ENCODE measurements around the gene TXNIP. TPM values are rescaled to one million over a fixed set of nuclear protein-coding genes. Genes with fewer than 3 reads are reported as not detected.
"Not testable (repeated sequence)": the region's sequence is repeated elsewhere in the genome, so short reads cannot be mapped to it uniquely, and the experiment has no call there.

The TXNIP gene
- polyA plus RNA-seq, 1 donor (not counting 4 experiments of a cell fraction or from before 2014, with no cell fraction given), result 159 TPM

- Histone ChIP-seq H3K27me3 (ENCODE audit: control insufficient read depth, extremely low read depth, insufficient read depth, low read length) (no peaks in the 10 kb centered on the region), H3K4me3 (ENCODE audit: control insufficient read depth in 2 of 3, extremely low read depth in 1 of 3, insufficient read depth in 2 of 3, low read depth in 1 of 3, low read length in 3 of 3) (no peak overlapping the region), H2AFZ (ENCODE audit: control insufficient read depth, low read length) (no peak overlapping the region), H3K36me3 (ENCODE audit: control insufficient read depth in 2 of 2, extremely low read depth in 1 of 2, insufficient read depth in 2 of 2, low read length in 2 of 2) (no peaks in the 10 kb centered on the region), H3K4me2 (ENCODE audit: control insufficient read depth, extremely low read depth, insufficient read depth, low read depth, low read length) (no peak overlapping the region), H3K9me1 (ENCODE audit: control insufficient read depth, extremely low read depth, insufficient read depth, low read length) (no peaks in the 10 kb centered on the region), H3K9ac (ENCODE audit: control insufficient read depth, extremely low read depth, insufficient read depth, low read length) (no peak overlapping the region), H3K79me2 (ENCODE audit: control insufficient read depth, insufficient read depth, low read length) (no peaks in the 10 kb centered on the region), H3K4me1 (ENCODE audit: control insufficient read depth, extremely low read depth, insufficient read depth, low read length) (peaks cover 3% of the 10 kb centered on the region), H4K20me1 (ENCODE audit: control insufficient read depth, extremely low read depth, insufficient read depth, low read length) (no peaks in the 10 kb centered on the region), H3K27ac (ENCODE audit: control insufficient read depth, insufficient read depth, low read length) (no peak overlapping the region), H3K9me3 (ENCODE audit: control insufficient read depth, low read depth, low read length) (no peaks in the 10 kb centered on the region)
- FAIRE-seq (no peak), DNase-seq (ENCODE audit: low read depth, low spot score) (no peak)
- TF ChIP-seq CTCF (optimal IDR thresholded peaks at IDR 0.05 in 1 of 3, IDR thresholded peaks at IDR 0.05 in 1 of 3, conservative IDR thresholded peaks at IDR 0.05 in 1 of 3; ENCODE audit: extremely low read depth in 1 of 3, insufficient read depth in 2 of 3, low read length in 3 of 3) (no peak), EZH2 (IDR thresholded peaks at IDR 0.05; ENCODE audit: low read length) (no peak)
- dilution Hi-C loops (cut with MboI; ENCODE audit: extremely low pct_ligation_motif_present, low sequenced_read_pairs), result no loop called here
Observed at GRCh38 chr1:146031476-146031875, 35.1 kb upstream of the TXNIP start.

- no peaks in the 10 kb centered on the region for H3K9me1 ChIP-seq (ENCODE audit: control insufficient read depth, extremely low read depth, insufficient read depth, low read length)
- no peak overlapping the region for H2AFZ ChIP-seq (ENCODE audit: control insufficient read depth, low read length)
- H4K20me1 ChIP-seq (ENCODE audit: control insufficient read depth, extremely low read depth, insufficient read depth, low read length), result no peaks in the 10 kb centered on the region
- dilution Hi-C loops (cut with MboI; ENCODE audit: extremely low pct_ligation_motif_present, low sequenced_read_pairs), result no loop called here
- no peak for FAIRE-seq
- H3K4me3 ChIP-seq (ENCODE audit: control insufficient read depth in 2 of 3, extremely low read depth in 1 of 3, insufficient read depth in 2 of 3, low read depth in 1 of 3, low read length in 3 of 3), result no peak overlapping the region
- H3K27me3 ChIP-seq (ENCODE audit: control insufficient read depth, extremely low read depth, insufficient read depth, low read length), result no peaks in the 10 kb centered on the region
- no peak overlapping the region for H3K4me2 ChIP-seq (ENCODE audit: control insufficient read depth, extremely low read depth, insufficient read depth, low read depth, low read length)
- H3K9me3 ChIP-seq (ENCODE audit: control insufficient read depth, low read depth, low read length), result no peaks in the 10 kb centered on the region
- no peak overlapping the region for H3K9ac ChIP-seq (ENCODE audit: control insufficient read depth, extremely low read depth, insufficient read depth, low read length)
- H3K4me1 ChIP-seq (ENCODE audit: control insufficient read depth, extremely low read depth, insufficient read depth, low read length), result no peaks in the 10 kb centered on the region
- TF ChIP-seq CTCF (optimal IDR thresholded peaks at IDR 0.05 in 1 of 3, IDR thresholded peaks at IDR 0.05 in 1 of 3, conservative IDR thresholded peaks at IDR 0.05 in 1 of 3; ENCODE audit: extremely low read depth in 1 of 3, insufficient read depth in 2 of 3, low read length in 3 of 3), result no peak
- no peak for TF ChIP-seq EZH2 (IDR thresholded peaks at IDR 0.05; ENCODE audit: low read length)
- DNase-seq (ENCODE audit: low read depth, low spot score), result no peak
- H3K27ac ChIP-seq (ENCODE audit: control insufficient read depth, insufficient read depth, low read length), result no peak overlapping the region
- H3K36me3 ChIP-seq (ENCODE audit: control insufficient read depth in 2 of 2, extremely low read depth in 1 of 2, insufficient read depth in 2 of 2, low read length in 2 of 2), result no peaks in the 10 kb centered on the region
- no peaks in the 10 kb centered on the region for H3K79me2 ChIP-seq (ENCODE audit: control insufficient read depth, insufficient read depth, low read length)
Observed at GRCh38 chr1:146029117-146029516, 32.7 kb upstream of the TXNIP start.

GRCh38 chr1:146026650-146027049 is 30.3 kb upstream of the TXNIP start:
- H3K36me3 ChIP-seq (ENCODE audit: control insufficient read depth in 2 of 2, extremely low read depth in 1 of 2, insufficient read depth in 2 of 2, low read length in 2 of 2); FAIRE-seq; H3K9ac ChIP-seq (ENCODE audit: control insufficient read depth, extremely low read depth, insufficient read depth, low read length); H3K9me3 ChIP-seq (ENCODE audit: control insufficient read depth, low read depth, low read length); H4K20me1 ChIP-seq (ENCODE audit: control insufficient read depth, extremely low read depth, insufficient read depth, low read length); DNase-seq (ENCODE audit: low read depth, low spot score); H3K9me1 ChIP-seq (ENCODE audit: control insufficient read depth, extremely low read depth, insufficient read depth, low read length); H3K27me3 ChIP-seq (ENCODE audit: control insufficient read depth, extremely low read depth, insufficient read depth, low read length); H3K4me1 ChIP-seq (ENCODE audit: control insufficient read depth, extremely low read depth, insufficient read depth, low read length); dilution Hi-C loops (cut with MboI; ENCODE audit: extremely low pct_ligation_motif_present, low sequenced_read_pairs); H3K27ac ChIP-seq (ENCODE audit: control insufficient read depth, insufficient read depth, low read length); H2AFZ ChIP-seq (ENCODE audit: control insufficient read depth, low read length); H3K79me2 ChIP-seq (ENCODE audit: control insufficient read depth, insufficient read depth, low read length); H3K4me3 ChIP-seq (ENCODE audit: control insufficient read depth in 2 of 3, extremely low read depth in 1 of 3, insufficient read depth in 2 of 3, low read depth in 1 of 3, low read length in 3 of 3); H3K4me2 ChIP-seq (ENCODE audit: control insufficient read depth, extremely low read depth, insufficient read depth, low read depth, low read length): not testable (repeated sequence)

GRCh38 chr1:146025787-146026495 is 29.6 kb upstream of the TXNIP start:
- FAIRE-seq; H3K9me1 ChIP-seq (ENCODE audit: control insufficient read depth, extremely low read depth, insufficient read depth, low read length); DNase-seq (ENCODE audit: low read depth, low spot score); H3K4me2 ChIP-seq (ENCODE audit: control insufficient read depth, extremely low read depth, insufficient read depth, low read depth, low read length); H3K9ac ChIP-seq (ENCODE audit: control insufficient read depth, extremely low read depth, insufficient read depth, low read length); H3K9me3 ChIP-seq (ENCODE audit: control insufficient read depth, low read depth, low read length); H2AFZ ChIP-seq (ENCODE audit: control insufficient read depth, low read length); H3K27ac ChIP-seq (ENCODE audit: control insufficient read depth, insufficient read depth, low read length); H4K20me1 ChIP-seq (ENCODE audit: control insufficient read depth, extremely low read depth, insufficient read depth, low read length); H3K36me3 ChIP-seq (ENCODE audit: control insufficient read depth in 2 of 2, extremely low read depth in 1 of 2, insufficient read depth in 2 of 2, low read length in 2 of 2); H3K4me3 ChIP-seq (ENCODE audit: control insufficient read depth in 2 of 3, extremely low read depth in 1 of 3, insufficient read depth in 2 of 3, low read depth in 1 of 3, low read length in 3 of 3); H3K4me1 ChIP-seq (ENCODE audit: control insufficient read depth, extremely low read depth, insufficient read depth, low read length); H3K79me2 ChIP-seq (ENCODE audit: control insufficient read depth, insufficient read depth, low read length); dilution Hi-C loops (cut with MboI; ENCODE audit: extremely low pct_ligation_motif_present, low sequenced_read_pairs): not testable (repeated sequence)
- H3K27me3 ChIP-seq (ENCODE audit: control insufficient read depth, extremely low read depth, insufficient read depth, low read length), result peaks cover 12% of the 10 kb centered on the region

Measured in keratinocyte (primary cell).